Omental fat pad (tissue), 4 donors: ENCODE results near the gene HAAO. TPM values are rescaled to one million over a fixed set of nuclear protein-coding genes. Genes with fewer than 3 reads are reported as not detected.

ENCODE experiments used
- ATAC-seq: fragments of 150-250 bp; one replicate; pipeline ENCODE4 v1.9.1; 2016; ENCODE audit warnings: mild to moderate bottlenecking, moderate library complexity; ENCODE audit not compliant: low FRiP score
- DNase-seq: peaks from one replicate; pipeline ENCODE4 v3.0.0-alpha.2; 2019; ENCODE audit warnings: low spot score
- CTCF ChIP-seq, 3 donors: fragments of 450-650 bp; IDR thresholded peaks; one replicate each; pipeline ENCODE4 v1.5.1; 2016 to 2017; ENCODE audit warnings: antibody characterized with exemption in 3 of 3, mild to moderate bottlenecking in 3 of 3, moderate library complexity in 2 of 3
- total RNA-seq, 4 donors: library from RNA; depleted of rRNA; stranded (reverse); fragments of >200 nt; gene quantifications; one replicate each; pipeline ENCODE4 v1.1.0, GENCODE V29; 2016

The HAAO gene
- total RNA-seq, 4 donors from 2014 or later, result 3.0 to 7.2 (median 3.9) TPM

- ATAC-seq, result no peak
These were observed 2.1 kb upstream of the HAAO start for GRCh38 chr2:42794271-42795046.

DNA sequence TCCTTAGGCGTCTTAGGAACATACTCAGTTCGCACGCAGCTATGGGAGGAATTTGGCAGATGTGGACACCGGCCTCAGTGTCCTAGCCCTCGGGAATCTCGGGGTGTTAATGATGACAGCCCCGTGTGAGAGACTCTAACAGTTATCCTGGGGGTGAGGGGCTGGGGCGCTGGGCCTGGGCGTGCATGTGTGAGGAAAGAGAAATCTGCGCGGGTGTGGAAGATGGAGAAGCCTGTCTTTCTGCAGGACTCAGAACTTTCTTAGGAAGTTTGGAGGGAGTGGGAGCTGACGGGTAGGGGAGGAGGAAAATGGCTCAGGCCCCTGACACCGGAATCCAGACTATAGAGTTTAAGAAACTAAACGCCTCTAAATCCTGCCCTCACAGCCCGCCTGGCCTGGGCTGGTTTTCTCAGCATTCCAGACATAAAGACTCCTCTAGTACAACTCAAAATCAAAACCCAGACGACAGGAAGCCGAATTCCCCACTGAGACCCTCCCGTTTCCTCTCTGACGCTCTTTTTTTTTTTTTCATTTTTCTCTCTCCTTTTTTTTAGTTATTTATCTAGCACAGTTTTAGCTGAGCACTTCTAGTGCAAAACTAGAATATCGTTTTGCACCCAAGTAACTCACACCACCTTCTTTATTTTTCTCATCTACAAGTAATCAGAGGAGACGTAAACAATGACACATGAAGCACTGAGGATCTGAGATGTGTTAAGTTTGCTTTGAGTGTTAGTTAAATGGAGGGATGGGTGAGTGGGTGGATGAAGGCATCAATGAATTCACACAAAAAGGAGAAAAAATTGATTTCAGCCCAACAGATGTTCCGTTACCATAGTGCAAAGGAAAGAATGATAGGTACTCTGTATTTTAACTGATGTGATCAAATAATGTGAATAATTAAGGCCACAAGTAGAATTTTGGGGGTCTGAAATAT lies 1.2 kb upstream of the HAAO start:
- peak; percentile 10 for ATAC-seq
- no peak for DNase-seq
- no peak for TF ChIP-seq CTCF (IDR thresholded peaks at IDR 0.05)

More at GRCh38 chr2:42794271-42795046, 2.1 kb upstream of the HAAO start:
- DNase-seq, result no peak
- TF ChIP-seq CTCF (IDR thresholded peaks at IDR 0.05), result no peak

- DNase-seq, result no peak
- TF ChIP-seq CTCF (IDR thresholded peaks at IDR 0.05), result no peak
- ATAC-seq, result peak; percentile 33
These were observed 248 bp downstream of the HAAO start for GRCh38 chr2:42792087-42792582.

DNA sequence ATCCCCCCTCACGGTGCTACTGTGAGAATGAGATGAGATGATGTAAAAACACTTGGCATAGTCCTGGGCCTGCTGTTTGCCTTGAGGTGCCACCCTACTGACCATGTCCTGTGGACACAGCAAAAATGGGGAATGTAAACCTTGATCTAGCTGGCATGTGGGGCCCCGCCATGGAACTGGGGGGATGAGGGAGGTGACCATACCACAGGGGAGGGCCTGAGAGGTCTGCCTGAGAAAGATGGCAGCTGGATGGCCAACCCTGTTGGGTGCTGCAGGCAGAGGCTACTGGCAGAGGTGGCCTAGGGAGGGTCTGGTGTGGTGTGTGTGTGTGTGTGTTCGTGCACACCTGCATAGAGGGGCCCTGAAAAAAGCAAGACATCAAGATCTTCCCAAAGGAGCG lies 777 bp downstream of the HAAO start:
- ATAC-seq (no peak), DNase-seq (no peak)
- TF ChIP-seq CTCF (IDR thresholded peaks at IDR 0.05), result no peak

- ATAC-seq (no peak), DNase-seq (no peak)
- TF ChIP-seq CTCF (IDR thresholded peaks at IDR 0.05), result no peak
These were observed 2.6 kb downstream of the HAAO start for GRCh38 chr2:42789751-42790150.

GRCh38 chr2:42788882-42789281 lies 3.5 kb downstream of the HAAO start:
- ATAC-seq, result no peak
- DNase-seq, result no peak
- no peak for TF ChIP-seq CTCF (IDR thresholded peaks at IDR 0.05)
